ENCODE data around the gene RAE1. TPM values are rescaled to one million over a fixed set of nuclear protein-coding genes. Genes with fewer than 3 reads are reported as not detected.

RAE1 gene, protein sequence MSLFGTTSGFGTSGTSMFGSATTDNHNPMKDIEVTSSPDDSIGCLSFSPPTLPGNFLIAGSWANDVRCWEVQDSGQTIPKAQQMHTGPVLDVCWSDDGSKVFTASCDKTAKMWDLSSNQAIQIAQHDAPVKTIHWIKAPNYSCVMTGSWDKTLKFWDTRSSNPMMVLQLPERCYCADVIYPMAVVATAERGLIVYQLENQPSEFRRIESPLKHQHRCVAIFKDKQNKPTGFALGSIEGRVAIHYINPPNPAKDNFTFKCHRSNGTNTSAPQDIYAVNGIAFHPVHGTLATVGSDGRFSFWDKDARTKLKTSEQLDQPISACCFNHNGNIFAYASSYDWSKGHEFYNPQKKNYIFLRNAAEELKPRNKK
- total RNA-seq (2021; ENCODE audit: unreplicated experiment), result 46.3 TPM
- 44.5 and 51.2 TPM in 2 replicates for polyA plus RNA-seq (2012)
- percentile 89 among the genes with signal in this experiment for Bru-seq, nascent RNA
- BruChase-seq, experiment 1, labeled RNA remaining after a 6-hour chase, result percentile 79 among the genes with signal in this experiment
- BruChase-seq, experiment 2, labeled RNA remaining after a 2-hour chase, result percentile 80 among the genes with signal in this experiment
- long read RNA-seq, transcript RAE1-201 (12 exons, 2,362 nt), result minor isoform, 8 of 148 reads
- long read RNA-seq, transcript RAE1-203 (12 exons, 2,639 nt), result major isoform, 112 of 148 reads
- long read RNA-seq, partial matches to known transcripts, result 4 of 148 reads
- long read RNA-seq, other reads (novel, unspliced or antisense), result 23 of 148 reads

- RAD21 ChIA-PET (ENCODE audit: low non-redundant PET in 1 of 2, low total read pairs in 2 of 2, uncharacterized antibody in 2 of 2, unreplicated experiment in 2 of 2), result no interaction called here
Observed at GRCh38 chr20:57351042-57351783, at the start of gene RAE1. RAE1 (plus strand) TSS chr20:57351255; CDS start chr20:57354039, 2,784 bp downstream.

More at GRCh38 chr20:57351042-57351783, at the start of gene RAE1:
- ChIA-PET POLR2A (no interaction called here), CTCF (interaction anchor here (1.3 kb wide), 1 partner anchor 261 kb away, joined by 4 read pairs; no protein-coding TSS in a partner anchor)
- no peaks in the 10 kb centered on the region; the same call in 1 of the 2 replicates for H4K20me1 ChIP-seq (ENCODE audit: insufficient read depth)
- TF ChIP-seq YY1 (IDR thresholded peaks at IDR 0.05; ENCODE audit: extremely low read depth, insufficient replicate concordance, low read depth, low read length) (peak; percentile 56), POLR2A (IDR thresholded peaks at IDR 0.05; ENCODE audit: borderline replicate concordance, extremely low read depth, insufficient read depth, insufficient read length) (peak; percentile 49), MAX (IDR thresholded peaks at IDR 0.05) (peak; percentile 71), ZFX (IDR thresholded peaks at IDR 0.05) (peak; percentile 92), EZH2 (IDR thresholded peaks at IDR 0.05) (no peak), POLR2AphosphoS5 (IDR thresholded peaks at IDR 0.05; ENCODE audit: low read depth, low read length) (peak; percentile 79)
- H3K4me1 ChIP-seq (ENCODE audit: control insufficient read depth in 1 of 2, insufficient read depth in 2 of 2, low read length in 2 of 2), result peaks cover 9 to 17% of the 10 kb centered on the region in 2 experiments
- TSS peak; percentile 44 for BruUV-seq (replicated peaks)
- peak within 1 kb of the TSS; percentile 84 for H3K27ac ChIP-seq (ENCODE audit: low read depth, low read length)
- no peaks in the 10 kb centered on the region for H3K9me2 ChIP-seq (ENCODE audit: insufficient read depth)
- H3K4me3 ChIP-seq (replicated peaks in 1 of 2; ENCODE audit: low read depth in 1 of 2, low read length in 2 of 2), result peak within 1 kb of the TSS; percentile 65 to 96
- peak within 1 kb of the TSS; percentile 98 for H3K9ac ChIP-seq (ENCODE audit: low read length)
- H2AFZ ChIP-seq (ENCODE audit: low read depth, low read length, poor library complexity, severe bottlenecking), result peak within 1 kb of the TSS; percentile 80
- no peaks in the 10 kb centered on the region; the same call in none of the 2 replicates for H3K79me2 ChIP-seq (ENCODE audit: insufficient read depth, low read length)
- peak within 1 kb of the TSS; percentile 94 for H3K4me2 ChIP-seq (ENCODE audit: low read length)
- peak; percentile 86 for ATAC-seq
- intact Hi-C loops (cut with micrococcal nuclease), result loop anchor here (5.0 kb wide), 1 partner anchor 959 kb away; the partner anchor contains the start of genes AURKA and CSTF1
- H3K9me3 ChIP-seq (ENCODE audit: control insufficient read depth in 1 of 2, insufficient read depth in 1 of 2, low read depth in 1 of 2, low read length in 2 of 2), result no peaks in the 10 kb centered on the region
- DNase-seq (ENCODE audit: low read depth, low spot score), result peak; percentile 89
- no peaks in the 10 kb centered on the region for H3K27me3 ChIP-seq (ENCODE audit: insufficient read depth, low read length)
- peaks cover 22 to 33% of the 10 kb centered on the region in 2 experiments for H3K36me3 ChIP-seq (ENCODE audit: control insufficient read depth in 1 of 2, insufficient read depth in 2 of 2, low read length in 2 of 2)

All from HCT116 (cell line).